ENCODE results near the gene POMGNT1.

POMGNT1 gene

GRCh38 chr1:46181343-46182260 lies 16.6 kb downstream of the POMGNT1 start:
- no peak overlapping the region for H3K4me3 ChIP-seq (ENCODE audit: low read depth, low read length)
- DNase-seq (ENCODE audit: low read depth): no peak
- no peak for TF ChIP-seq CTCF (IDR thresholded peaks at IDR 0.05; ENCODE audit: insufficient read depth, low read depth, low read length, missing control alignments)

GRCh38 chr1:46180082-46180616 lies 18.1 kb downstream of the POMGNT1 start:
- peak; percentile 50 for DNase-seq (ENCODE audit: low read depth)
- H3K4me3 ChIP-seq (ENCODE audit: low read depth, low read length): no peak overlapping the region
- TF ChIP-seq CTCF (IDR thresholded peaks at IDR 0.05; ENCODE audit: insufficient read depth, low read depth, low read length, missing control alignments): peak; percentile 28

- peak; percentile 87 for TF ChIP-seq CTCF (IDR thresholded peaks at IDR 0.05; ENCODE audit: insufficient read depth, low read depth, low read length, missing control alignments)
- DNase-seq (ENCODE audit: low read depth): peak; percentile 82
Measured at GRCh38 chr1:46179138-46180081, 18.8 kb downstream of the POMGNT1 start.

GRCh38 chr1:46176211-46176865 lies 21.9 kb downstream of the POMGNT1 start, which contains the start of gene P3R3URF:
TSS of gene P3R3URF (minus strand) at chr1:46176488. CDS start at chr1:46176471, 17 bp downstream.
- TF ChIP-seq CTCF (IDR thresholded peaks at IDR 0.05; ENCODE audit: insufficient read depth, low read depth, low read length, missing control alignments): no peak
- no peak for DNase-seq (ENCODE audit: low read depth)
- no peak within 1 kb of the TSS for H3K4me3 ChIP-seq (ENCODE audit: low read depth, low read length)

More at GRCh38 chr1:46179138-46180081, 18.8 kb downstream of the POMGNT1 start:
- H3K4me3 ChIP-seq (ENCODE audit: low read depth, low read length): no peak overlapping the region

GRCh38 chr1:46175243-46175642 lies 23.0 kb downstream of the POMGNT1 start:
- no peak overlapping the region for H3K4me3 ChIP-seq (ENCODE audit: low read depth, low read length)
- TF ChIP-seq CTCF (IDR thresholded peaks at IDR 0.05; ENCODE audit: insufficient read depth, low read depth, low read length, missing control alignments): no peak
- peak; percentile 39 for DNase-seq (ENCODE audit: low read depth)

All from GM12865 (cell line).